Skeletal muscle tissue (tissue), 4 donors: Measurements from ENCODE around the gene ZNF593. TPM values are rescaled to one million over a fixed set of nuclear protein-coding genes. Genes with fewer than 3 reads are reported as not detected.

Experiments
- H3K27ac ChIP-seq: one replicate; pipeline ENCODE4 v1.7.0; 2013; ENCODE audit warnings: mild to moderate bottlenecking, low read depth, low read length, inconsistent platforms
- H3K27me3 ChIP-seq, 3 donors: one replicate each; pipeline ENCODE4 v1.7.0; 2013; ENCODE audit warnings: low read length in 3 of 3; ENCODE audit not compliant: control insufficient read depth in 3 of 3, insufficient read depth in 3 of 3
- H3K36me3 ChIP-seq, 3 donors: one replicate each; pipeline ENCODE4 v1.7.0; 2013; ENCODE audit warnings: low read length in 3 of 3; ENCODE audit not compliant: control insufficient read depth in 3 of 3, insufficient read depth in 3 of 3
- H3K4me1 ChIP-seq, 3 donors: one replicate each; pipeline ENCODE4 v1.7.0; 2013; ENCODE audit warnings: low read length in 3 of 3, mild to moderate bottlenecking in 3 of 3; ENCODE audit not compliant: control insufficient read depth in 3 of 3, insufficient read depth in 3 of 3
- H3K4me3 ChIP-seq, 3 donors: one replicate each; pipeline ENCODE4 v1.7.0; 2013; ENCODE audit warnings: low read length in 3 of 3
- H3K9ac ChIP-seq, 3 donors: one replicate each; pipeline ENCODE4 v1.7.0; 2013; ENCODE audit warnings: low read length in 3 of 3, mild to moderate bottlenecking in 3 of 3, moderate library complexity in 2 of 3, low read depth in 1 of 3
- H3K9me3 ChIP-seq, 3 donors: one replicate each; pipeline ENCODE4 v1.7.0; 2013; ENCODE audit warnings: low read length in 3 of 3; ENCODE audit not compliant: control insufficient read depth in 3 of 3
- total RNA-seq: library from RNA; depleted of rRNA; stranded (reverse); fragments of >200 nt; gene quantifications from one replicate; pipeline ENCODE4 v1.2.3, GENCODE V29; 2014
- donor health status: Osteomylitis.

ZNF593 gene
- total RNA-seq, 1 donor from 2014 or later = 21.9 TPM

- H3K27ac ChIP-seq = peak overlapping the region; percentile 74
- H3K9ac ChIP-seq = peak overlapping the region in 2 of 3 donors; percentile 59 to 69
- peaks cover 5 to 10% (median 9%) of the 10 kb centered on the region in 3 donors for H3K27me3 ChIP-seq
- H3K9me3 ChIP-seq = no peaks in the 10 kb centered on the region
- H3K4me3 ChIP-seq = peak overlapping the region; percentile 54 to 70 (median 65)
- H3K4me1 ChIP-seq = peaks cover 21 to 53% (median 36%) of the 10 kb centered on the region in 3 donors
- H3K36me3 ChIP-seq = no peaks in the 10 kb centered on the region
Measured at GRCh38 chr1:26159743-26160039, 10.0 kb upstream of the ZNF593 start.

GRCh38 chr1:26160527-26161414, 8.9 kb upstream of the ZNF593 start:
- no peaks in the 10 kb centered on the region for H3K36me3 ChIP-seq
- H3K9me3 ChIP-seq = no peaks in the 10 kb centered on the region
- H3K27ac ChIP-seq = peak overlapping the region; percentile 60
- H3K4me1 ChIP-seq = peaks cover 19 to 52% (median 38%) of the 10 kb centered on the region in 3 donors
- peaks cover under 1 to 9% (median 5%) of the 10 kb centered on the region in 3 donors for H3K27me3 ChIP-seq
- peak overlapping the region; percentile 56 to 81 (median 77) for H3K4me3 ChIP-seq
- H3K9ac ChIP-seq = peak overlapping the region; percentile 57 to 83 (median 75)

- Histone ChIP-seq H3K4me3 (peak overlapping the region; percentile 54 to 81 (median 77)), H3K4me1 (peaks cover 17 to 46% (median 38%) of the 10 kb centered on the region in 3 donors), H3K9me3 (no peaks in the 10 kb centered on the region), H3K36me3 (no peaks in the 10 kb centered on the region), H3K27me3 (peaks cover 0 to 2% (median 0%) of the 10 kb centered on the region in 3 donors), H3K27ac (peak overlapping the region; percentile 81), H3K9ac (peak overlapping the region; percentile 70 to 83 (median 81))
Measured at GRCh38 chr1:26161415-26162219, 8.1 kb upstream of the ZNF593 start.

- H3K27me3 ChIP-seq = no peaks in the 10 kb centered on the region
- H3K4me3 ChIP-seq = peak overlapping the region; percentile 48 to 81 (median 77)
- peak overlapping the region; percentile 70 to 83 (median 81) for H3K9ac ChIP-seq
- H3K27ac ChIP-seq = peak overlapping the region; percentile 81
- no peaks in the 10 kb centered on the region for H3K9me3 ChIP-seq
- H3K36me3 ChIP-seq = no peaks in the 10 kb centered on the region
- H3K4me1 ChIP-seq = peaks cover 17 to 46% (median 38%) of the 10 kb centered on the region in 3 donors
Measured at GRCh38 chr1:26162220-26162709, 7.4 kb upstream of the ZNF593 start.

DNA sequence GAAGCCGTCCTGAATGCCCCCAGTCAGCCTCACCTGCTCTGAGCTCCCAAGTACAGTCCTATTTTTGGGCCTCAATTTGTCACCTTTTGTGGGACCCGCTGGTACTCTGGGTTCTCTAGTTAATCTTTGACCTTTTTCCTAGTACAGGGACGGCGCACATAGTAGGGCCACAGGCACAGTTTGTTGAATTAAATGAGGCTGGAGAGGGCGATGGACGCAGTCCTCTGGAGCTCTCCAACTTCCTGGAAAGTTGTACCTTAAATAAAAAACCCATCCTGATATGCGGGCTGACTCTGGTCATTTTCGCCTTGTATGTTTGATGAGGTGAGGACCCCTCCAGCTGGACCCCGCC, 6.0 kb upstream of the ZNF593 start:
- no peaks in the 10 kb centered on the region for H3K27me3 ChIP-seq
- peak overlapping the region in 2 of 3 donors; percentile 46 to 64 for H3K4me3 ChIP-seq
- peaks cover 17 to 37% (median 35%) of the 10 kb centered on the region in 3 donors for H3K4me1 ChIP-seq
- H3K9ac ChIP-seq = peak overlapping the region in 1 of 3 donors; percentile 81
- H3K27ac ChIP-seq = no peak overlapping the region
- H3K36me3 ChIP-seq = no peaks in the 10 kb centered on the region
- H3K9me3 ChIP-seq = no peaks in the 10 kb centered on the region

DNA sequence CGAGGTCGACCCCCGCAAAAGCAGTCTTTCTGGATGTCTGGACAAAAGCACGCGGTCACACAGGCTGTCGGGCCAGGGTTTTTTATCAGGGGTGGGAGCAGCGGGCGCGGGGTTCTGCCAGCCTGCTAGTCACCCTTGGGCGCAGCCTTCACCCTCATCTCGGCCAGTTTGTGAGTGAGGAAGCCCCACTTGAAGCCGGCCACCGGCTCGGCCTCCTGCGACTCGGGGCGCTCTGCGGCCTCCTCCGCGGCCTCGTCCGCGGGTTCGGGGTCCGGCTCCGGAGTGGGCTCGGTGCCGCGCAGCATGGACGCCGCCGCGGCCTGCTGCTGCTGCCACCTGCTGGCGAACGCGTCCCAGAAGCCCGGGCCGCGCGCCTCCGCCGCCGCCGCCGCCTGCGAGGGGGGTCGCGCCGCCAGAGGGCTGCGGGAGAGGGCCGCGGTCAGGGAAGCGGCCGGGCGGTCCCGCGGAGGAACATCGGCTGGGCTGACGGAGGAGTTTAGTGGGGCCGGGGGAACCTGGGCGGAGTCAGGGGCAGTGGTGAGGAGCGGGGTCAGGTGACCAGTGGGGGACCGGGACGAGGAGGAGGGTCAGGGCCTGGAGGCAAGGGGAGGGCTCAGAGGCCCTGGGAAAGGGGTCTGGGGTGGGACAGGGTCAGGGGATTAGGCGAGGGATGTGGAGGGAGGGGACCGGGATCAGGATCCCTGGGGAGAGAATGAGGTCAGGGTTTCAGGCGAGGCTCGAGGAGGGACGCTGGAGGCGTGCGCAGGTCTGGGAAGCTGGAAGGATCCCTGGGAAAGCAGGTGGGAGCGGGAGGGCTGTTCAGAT, 5.5 kb upstream of the ZNF593 start:
- Histone ChIP-seq H3K4me3 (peak overlapping the region in 2 of 3 donors; percentile 46 to 64), H3K9me3 (no peaks in the 10 kb centered on the region), H3K4me1 (peaks cover 20 to 34% (median 34%) of the 10 kb centered on the region in 3 donors), H3K27me3 (no peaks in the 10 kb centered on the region), H3K36me3 (no peaks in the 10 kb centered on the region), H3K9ac (peak overlapping the region in 2 of 3 donors; percentile 56 to 81), H3K27ac (no peak overlapping the region)

DNA sequence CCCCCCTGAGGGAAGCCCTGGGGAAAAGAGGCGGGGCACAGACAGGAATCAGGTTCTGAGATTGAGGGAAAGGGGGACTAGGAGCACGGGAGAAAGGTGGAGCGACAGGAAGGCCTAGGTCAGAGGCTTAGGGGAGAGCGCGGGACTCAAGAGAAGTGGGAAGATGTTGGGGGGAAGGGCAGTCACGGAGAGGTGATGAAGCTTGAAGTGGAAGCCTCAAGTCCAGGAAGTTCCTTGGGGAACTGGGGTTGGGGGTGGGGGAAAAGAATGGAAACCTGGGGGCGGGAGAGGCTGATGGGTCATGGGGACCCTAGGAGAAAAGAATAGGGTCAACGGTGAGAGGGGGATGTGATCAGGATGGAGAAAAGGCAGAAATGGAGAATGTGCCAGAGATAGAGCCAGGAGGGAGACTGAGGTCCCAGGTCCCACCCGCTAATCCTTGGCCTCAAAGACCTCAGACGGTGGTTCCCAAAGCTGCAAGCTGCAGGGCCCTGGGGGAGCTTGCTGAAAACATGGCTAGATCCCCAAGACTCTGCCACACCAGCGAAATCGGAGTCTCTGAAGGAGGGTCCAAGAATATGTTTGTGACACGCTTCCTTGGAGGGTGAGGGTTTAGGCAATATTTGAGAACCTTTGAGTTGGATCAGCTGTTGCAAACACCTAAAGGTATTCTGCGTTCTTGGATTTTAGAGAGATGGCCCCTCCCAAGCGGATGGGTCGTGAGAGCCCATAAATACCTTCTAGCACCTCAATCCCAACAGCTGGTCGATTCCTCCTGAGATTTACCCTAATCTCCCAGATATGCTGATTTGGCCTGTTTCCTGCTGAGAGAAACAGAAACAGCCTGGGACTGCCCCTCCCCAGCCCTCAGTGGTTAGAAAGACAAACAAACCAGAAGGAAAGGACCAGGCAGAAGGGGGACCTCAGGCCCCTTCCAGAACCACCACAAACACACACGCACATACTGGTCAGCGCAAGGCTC, 4.6 kb upstream of the ZNF593 start:
- peak overlapping the region in 1 of 3 donors; percentile 81 for H3K9ac ChIP-seq
- peak overlapping the region in 1 of 3 donors; percentile 64 for H3K4me3 ChIP-seq
- H3K4me1 ChIP-seq = peaks cover 25 to 37% (median 32%) of the 10 kb centered on the region in 3 donors

DNA sequence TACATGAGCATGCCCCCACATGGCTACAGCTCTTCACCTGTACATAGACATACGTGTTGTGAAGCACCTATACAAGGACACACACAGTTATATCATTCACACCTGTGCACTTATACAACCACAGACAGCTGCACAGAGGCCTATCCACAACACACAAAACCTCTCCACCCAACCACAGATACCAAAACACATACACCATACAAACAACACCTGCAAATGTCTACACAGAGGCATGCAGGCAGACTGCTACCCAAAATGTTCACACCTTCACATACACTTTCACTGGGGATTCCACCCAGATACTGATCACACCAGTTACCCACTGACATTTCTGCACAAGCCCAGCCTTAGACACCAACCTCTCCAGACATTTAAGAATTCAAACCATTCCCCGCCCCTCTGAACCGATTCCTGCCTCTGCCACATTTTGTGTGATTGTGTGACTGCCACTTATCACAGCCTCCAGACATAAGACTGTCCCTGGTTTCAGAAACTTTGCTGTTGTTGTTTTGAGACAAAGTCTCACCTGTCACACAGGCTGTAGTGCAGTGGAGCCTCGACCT, 2.9 kb upstream of the ZNF593 start:
- H3K9ac ChIP-seq = no peak overlapping the region
- H3K27me3 ChIP-seq = no peaks in the 10 kb centered on the region
- H3K27ac ChIP-seq = no peak overlapping the region
- H3K36me3 ChIP-seq = peaks cover 0 to 9% (median 5%) of the 10 kb centered on the region in 3 donors
- no peaks in the 10 kb centered on the region for H3K9me3 ChIP-seq
- peaks cover 34 to 40% (median 35%) of the 10 kb centered on the region in 3 donors for H3K4me1 ChIP-seq
- no peak overlapping the region for H3K4me3 ChIP-seq

More for the DNA sequence above, 4.6 kb upstream of the ZNF593 start:
- Histone ChIP-seq H3K9me3 (no peaks in the 10 kb centered on the region), H3K27me3 (no peaks in the 10 kb centered on the region), H3K27ac (no peak overlapping the region), H3K36me3 (no peaks in the 10 kb centered on the region)
